A172 (cell line): ENCODE data around the gene OR4K14. TPM values are rescaled to one million over a fixed set of nuclear protein-coding genes. Genes with fewer than 3 reads are reported as not detected.
"Not testable (repeated sequence)": the region's sequence is repeated elsewhere in the genome, so short reads cannot be mapped to it uniquely, and the experiment has no call there.

ENCODE experiments used
- DNase-seq: peaks from one replicate; pipeline ENCODE4 v3.0.0-alpha.2; 2015; ENCODE audit warnings: low spot score
- total RNA-seq: library from RNA; depleted of rRNA; stranded (reverse); fragments of >200 nt; shearing (Covaris generic); gene quantifications from 2 replicates; pipeline ENCODE4 v1.2.3, GENCODE V29; 2014; rRNA removed

OR4K14 gene, protein sequence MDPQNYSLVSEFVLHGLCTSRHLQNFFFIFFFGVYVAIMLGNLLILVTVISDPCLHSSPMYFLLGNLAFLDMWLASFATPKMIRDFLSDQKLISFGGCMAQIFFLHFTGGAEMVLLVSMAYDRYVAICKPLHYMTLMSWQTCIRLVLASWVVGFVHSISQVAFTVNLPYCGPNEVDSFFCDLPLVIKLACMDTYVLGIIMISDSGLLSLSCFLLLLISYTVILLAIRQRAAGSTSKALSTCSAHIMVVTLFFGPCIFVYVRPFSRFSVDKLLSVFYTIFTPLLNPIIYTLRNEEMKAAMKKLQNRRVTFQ
- not detected in 2 replicates for total RNA-seq

DNA sequence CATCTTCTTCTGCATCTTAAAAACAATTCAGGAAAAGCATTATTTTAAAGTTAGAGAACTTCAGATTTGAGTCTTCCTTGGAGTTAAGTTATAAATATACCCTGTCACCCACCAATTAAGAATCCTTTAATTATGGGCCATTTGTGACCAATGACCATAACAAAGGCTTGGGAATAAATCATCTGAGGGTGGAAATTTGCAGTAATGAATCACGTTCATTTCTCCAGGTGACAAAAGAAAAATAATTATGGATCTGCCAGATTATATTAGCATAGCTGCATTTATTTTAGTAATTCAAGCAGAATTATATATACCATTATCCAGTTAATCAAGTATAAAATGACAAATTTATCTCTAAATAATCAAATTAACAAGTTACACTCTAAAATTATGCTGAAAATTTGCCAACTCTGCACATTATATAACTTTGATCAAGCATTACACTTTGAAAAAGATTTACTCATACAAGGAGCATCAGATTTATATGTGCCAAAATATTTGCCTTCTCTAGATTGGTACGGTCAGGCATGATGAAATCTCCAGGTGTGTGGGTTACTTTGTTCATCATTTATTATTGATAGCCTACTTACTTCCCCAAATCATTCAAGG is at the start of gene OR4K14:
OR4K14 (minus strand) TSS at position 51 of the 609 bp plus-strand sequence. CDS start 4,114 bp downstream, outside the sequence.
- no peak for DNase-seq

DNA sequence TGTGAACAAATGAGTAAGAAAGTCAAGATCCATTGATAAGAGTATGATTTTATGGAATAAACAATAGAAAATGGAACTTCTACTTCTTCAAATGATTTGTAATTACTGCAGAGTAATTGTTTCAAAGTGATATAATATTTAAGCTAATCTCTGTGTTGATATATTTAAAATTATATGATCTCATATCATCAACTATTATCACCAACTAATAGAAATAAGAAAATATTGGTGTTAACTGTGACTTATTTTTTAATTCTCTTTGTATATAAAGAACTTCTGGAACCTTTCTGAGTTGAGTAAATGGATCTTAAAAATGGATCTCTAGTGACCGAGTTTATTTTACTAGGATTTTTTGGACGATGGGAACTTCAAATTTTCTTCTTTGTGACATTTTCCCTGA is 40.6 kb upstream of the OR4K14 start, which contains the start of gene OR4L1:
OR4L1 (plus strand) TSS at position 301 of the 400 bp plus-strand sequence; CDS start at position 301, 0 bp downstream.
- no peak for DNase-seq

DNA sequence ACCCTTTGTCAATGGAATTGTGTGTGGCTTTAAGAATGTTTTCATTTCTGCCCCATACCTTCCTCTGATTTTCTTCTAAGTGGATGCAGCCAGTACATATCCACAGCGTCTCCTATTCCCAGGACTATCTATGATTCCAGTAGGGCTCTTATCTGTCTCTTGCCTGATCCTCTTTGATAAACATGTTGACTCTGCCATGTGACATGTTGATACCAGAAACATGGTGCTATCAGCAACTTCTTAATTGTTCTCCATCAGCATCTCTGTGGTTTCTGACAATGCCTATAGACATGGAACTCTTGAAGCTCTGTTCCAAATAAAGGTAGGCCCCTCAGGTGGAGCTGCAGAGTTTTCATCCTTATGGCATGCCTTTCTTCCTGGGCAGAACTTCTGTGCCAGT is 29.1 kb upstream of the OR4K14 start:
- no peak for DNase-seq

DNA sequence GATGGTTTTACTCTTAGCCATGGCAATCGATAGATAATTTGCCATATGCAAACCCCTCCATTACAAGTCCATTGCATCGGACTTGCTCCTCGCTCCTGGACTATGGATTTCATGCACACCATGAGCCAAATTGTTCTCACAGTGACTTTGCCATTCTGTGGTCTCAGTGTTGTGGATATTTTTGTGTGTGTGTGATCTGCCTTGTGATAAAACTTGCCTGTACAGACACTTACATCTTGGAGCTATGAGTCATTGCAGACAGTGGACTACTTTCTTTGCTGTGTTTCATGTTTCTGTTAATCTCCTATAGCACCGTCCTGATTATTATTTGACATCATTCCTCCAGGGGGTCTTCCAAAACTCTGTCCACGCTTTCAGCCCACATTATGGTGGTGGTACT is 25.1 kb upstream of the OR4K14 start:
- no peak for DNase-seq

DNA sequence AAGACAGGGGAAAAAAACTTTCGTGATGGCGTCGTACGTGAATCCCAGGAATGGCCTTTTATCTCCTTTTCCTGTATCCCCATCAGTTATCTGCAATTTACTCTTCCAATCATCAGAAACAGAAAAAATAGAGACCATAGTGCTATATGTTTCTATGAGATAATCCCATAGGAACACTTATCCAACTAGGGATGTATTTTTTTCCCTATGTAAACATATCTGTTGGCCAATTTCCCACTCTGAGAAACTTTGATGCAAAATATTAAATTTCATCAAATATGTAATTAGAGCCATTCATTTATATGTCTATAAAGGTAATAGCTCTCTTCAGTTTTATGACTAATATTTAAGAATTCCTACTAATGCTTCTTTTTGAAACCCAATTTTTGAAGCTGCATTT is 16.8 kb upstream of the OR4K14 start, which contains the start of gene OR4K13:
OR4K13 (minus strand) TSS at position 101 of the 400 bp plus-strand sequence. CDS start 1,280 bp downstream, outside the sequence.
- DNase-seq = no peak

DNA sequence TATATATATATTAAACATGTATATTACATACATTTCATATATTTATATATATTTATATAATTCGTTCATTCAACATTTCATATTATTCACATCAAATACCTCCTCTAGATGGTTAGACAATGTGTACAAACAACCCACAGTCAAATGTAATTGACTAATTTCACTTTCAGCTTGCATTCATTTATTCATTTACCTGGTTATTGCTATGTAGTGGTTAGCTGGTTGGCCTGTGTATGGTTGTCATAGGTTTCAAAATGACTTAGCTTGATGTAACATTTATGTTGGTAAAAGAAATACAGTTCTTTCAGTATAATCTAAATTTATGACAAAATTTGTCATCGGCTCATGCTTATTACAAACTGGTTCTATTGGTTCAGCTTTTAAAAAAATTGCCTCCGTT is 16.3 kb upstream of the OR4K14 start:
- no peak for DNase-seq

DNA sequence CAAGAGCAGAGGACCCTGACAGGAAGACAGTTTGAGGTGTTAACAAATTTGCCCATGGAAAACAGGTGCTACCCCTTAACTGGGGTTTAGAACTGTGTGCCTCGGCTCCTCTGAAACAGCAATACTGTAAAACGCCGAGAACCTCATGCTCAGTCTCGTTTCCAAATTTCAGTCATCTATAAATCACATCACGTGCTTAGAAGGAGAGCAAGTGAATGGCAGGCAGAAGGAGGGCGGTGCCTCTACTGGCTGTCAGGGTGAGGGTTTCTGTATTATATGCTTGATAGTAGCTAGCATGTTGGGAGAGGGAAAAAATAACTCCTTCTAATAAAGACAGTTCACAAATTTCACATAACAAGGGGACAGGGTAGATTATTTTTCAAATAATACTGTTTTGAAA is 12.0 kb upstream of the OR4K14 start:
- DNase-seq = no peak

DNA sequence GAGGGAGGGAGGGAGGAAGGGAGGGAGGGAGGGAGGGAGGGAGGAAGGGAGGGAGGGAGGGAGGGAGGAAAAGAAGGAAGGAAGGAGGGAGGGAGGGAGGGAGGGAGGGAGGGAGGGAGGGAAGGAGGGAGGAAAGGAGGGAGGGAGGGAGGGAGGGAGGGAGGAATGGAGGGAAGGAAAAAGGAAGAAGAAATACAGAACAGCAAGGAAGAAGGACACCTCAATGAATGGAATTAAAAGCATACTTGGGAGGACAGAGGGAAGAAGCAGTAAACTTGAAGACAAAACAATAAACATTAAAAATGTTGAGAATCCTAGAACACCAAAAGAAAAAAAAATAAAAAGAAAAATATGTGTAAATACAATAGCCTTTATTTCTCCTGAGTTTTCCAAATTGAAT is 11.0 kb downstream of the OR4K14 start:
- no peak for DNase-seq

DNA sequence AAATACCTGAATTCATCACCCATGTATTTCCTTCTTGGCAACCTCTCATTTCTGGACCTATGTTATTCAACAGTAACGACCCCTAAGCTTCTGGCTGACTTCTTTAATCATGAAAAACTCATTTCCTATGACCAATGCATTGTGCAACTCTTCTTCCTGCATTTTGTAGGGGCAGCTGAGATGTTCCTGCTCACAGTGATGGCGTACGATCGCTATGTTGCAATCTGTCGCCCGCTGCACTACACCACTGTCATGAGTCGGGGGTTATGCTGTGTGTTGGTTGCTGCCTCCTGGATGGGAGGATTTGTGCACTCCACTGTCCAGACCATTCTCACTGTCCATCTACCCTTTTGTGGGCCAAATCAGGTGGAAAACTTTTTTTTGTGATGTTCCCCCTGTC is 16.8 kb downstream of the OR4K14 start:
- DNase-seq = no peak

DNA sequence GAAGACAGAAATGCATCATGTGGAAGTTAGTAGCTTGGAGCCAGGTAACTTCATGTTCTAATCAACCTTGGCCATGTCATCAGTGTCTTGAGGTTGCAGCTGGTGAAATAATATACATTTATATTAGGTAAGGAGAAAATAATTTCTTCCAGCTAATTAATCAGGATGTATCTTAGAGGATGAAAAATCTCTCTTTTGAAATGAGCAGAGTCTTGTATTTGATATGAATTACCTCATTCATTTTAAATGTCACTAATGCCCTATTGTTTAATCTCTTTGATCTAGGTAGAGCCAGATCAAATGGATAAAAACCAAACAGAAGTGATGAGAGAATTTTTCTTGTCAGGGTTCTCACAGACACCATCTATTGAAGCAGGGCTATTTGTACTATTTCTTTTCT is 17.2 kb downstream of the OR4K14 start, which contains the start of gene OR4Q2:
OR4Q2 (plus strand) TSS at position 301 of the 400 bp plus-strand sequence.
- no peak for DNase-seq

DNA sequence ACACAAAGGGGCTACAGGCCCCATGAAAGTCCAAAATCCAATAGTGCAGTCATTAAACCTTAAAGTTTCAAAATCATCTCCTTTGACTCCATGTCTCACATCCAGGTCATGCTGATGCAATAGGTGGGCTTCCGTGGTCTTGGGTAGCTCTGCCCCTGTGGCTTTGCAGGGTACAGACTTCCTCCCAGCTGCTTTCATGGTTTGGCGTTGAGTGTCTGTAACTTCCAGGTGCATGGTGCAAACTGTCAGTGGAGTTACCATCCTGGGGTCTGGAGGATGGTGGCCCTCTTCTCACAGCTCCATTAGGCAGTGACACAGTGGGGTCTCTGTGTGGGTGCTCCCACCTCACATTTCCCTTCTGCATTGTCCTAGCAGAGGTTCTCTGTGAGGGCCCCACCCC is 25.7 kb downstream of the OR4K14 start:
- DNase-seq = no peak

DNA sequence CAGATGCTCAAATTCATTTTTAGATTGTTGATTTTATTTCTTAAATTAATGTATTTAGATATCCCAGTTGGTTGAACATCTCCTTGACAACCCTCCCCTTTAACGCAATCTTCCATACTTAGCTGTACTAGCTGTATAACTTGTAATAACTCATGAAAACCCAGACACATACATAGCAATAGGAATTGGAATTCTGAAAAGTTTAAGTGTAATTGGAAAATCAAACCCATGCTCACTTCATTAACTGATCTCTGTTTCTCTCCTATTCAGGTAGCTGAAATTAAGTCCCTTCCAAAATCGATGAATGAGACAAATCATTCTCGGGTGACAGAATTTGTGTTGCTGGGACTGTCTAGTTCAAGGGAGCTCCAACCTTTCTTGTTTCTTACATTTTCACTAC is 43.8 kb downstream of the OR4K14 start, which contains the start of gene OR4K15:
OR4K15 (plus strand) TSS at position 301 of the 400 bp plus-strand sequence; CDS start at position 301, 0 bp downstream.
- DNase-seq = no peak

DNA sequence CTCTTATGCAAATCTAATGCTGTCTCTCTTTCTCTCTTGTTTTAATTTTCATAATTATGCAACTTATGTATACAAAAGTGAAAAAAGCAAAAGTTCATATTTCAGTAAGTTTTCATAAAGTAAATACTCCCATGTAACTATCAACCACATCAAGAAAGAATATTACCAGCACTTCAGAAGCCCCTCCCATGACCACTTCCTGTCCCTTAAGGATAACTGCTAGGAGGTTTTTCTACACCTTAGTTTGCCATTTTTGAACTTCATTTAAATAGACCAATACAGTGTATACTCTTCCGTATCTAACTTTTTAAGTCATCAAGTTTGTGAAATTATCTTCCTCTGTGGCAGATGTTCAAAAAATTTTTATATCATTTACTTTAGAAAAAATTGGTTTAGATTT is 44.3 kb downstream of the OR4K14 start:
- DNase-seq = no peak

DNA sequence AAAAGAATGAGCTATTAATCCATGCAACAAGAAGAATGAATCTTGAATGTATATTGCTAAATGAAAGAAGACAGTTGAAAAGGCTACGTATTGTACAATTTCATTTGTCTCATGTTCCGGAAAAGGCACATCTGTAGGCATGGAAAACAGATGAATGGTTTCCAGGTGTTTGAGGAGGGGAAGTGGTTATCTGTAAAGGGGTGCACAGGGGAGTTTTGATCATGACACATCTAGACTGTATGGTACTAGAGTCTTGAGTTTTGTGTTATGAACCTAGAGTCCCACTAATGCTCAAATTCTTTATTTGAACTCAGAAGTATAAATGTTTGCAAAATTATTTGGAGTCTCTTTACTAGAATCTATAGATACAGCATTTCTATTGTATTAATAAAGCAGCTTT is 49.4 kb downstream of the OR4K14 start:
- DNase-seq = not testable (repeated sequence)

Other genes with a start within 250 kb of the OR4K14 start
- gene OR4M1, start 245.8 kb downstream of the OR4K14 start, total RNA-seq = not detected in 2 replicates
- gene OR4N2, start 215.5 kb downstream of the OR4K14 start, total RNA-seq = not detected in 2 replicates
- gene OR4K2, start 144.2 kb downstream of the OR4K14 start, total RNA-seq = not detected in 2 replicates
- not detected in 2 replicates for gene OR4K5, start 98.7 kb downstream of the OR4K14 start, total RNA-seq
- gene OR4K1, start 88.4 kb downstream of the OR4K14 start, total RNA-seq = not detected in 2 replicates
- gene OR4K15, start 43.7 kb downstream of the OR4K14 start, total RNA-seq = not detected in 2 replicates
- gene OR4Q2, start 17.1 kb downstream of the OR4K14 start, total RNA-seq = not detected in 2 replicates
- gene OR4K13, start 16.7 kb upstream of the OR4K14 start, total RNA-seq = not detected in 2 replicates
- not detected in 2 replicates for gene OR4L1, start 40.7 kb upstream of the OR4K14 start, total RNA-seq
- gene OR4K17, start 91.4 kb upstream of the OR4K14 start, total RNA-seq = not detected in 2 replicates
- gene OR4N5, start 119.5 kb upstream of the OR4K14 start, total RNA-seq = not detected in 2 replicates
- not detected in 2 replicates for gene OR11G2, start 171.6 kb upstream of the OR4K14 start, total RNA-seq
- not detected in 2 replicates for gene OR11H6, start 204.4 kb upstream of the OR4K14 start, total RNA-seq
- not detected in 2 replicates for gene OR11H7, start 209.7 kb upstream of the OR4K14 start, total RNA-seq
- gene OR11H4, start 220.0 kb upstream of the OR4K14 start, total RNA-seq = not detected in 2 replicates